Measurements from ENCODE around the gene AATK. TPM values are rescaled to one million over a fixed set of nuclear protein-coding genes. Genes with fewer than 3 reads are reported as not detected.

Gene AATK
- total RNA-seq, 1 experiment from 2014 or later = not detected

GRCh38 chr17:81102352-81102751 lies 63.7 kb downstream of the AATK start:
- peaks cover 5% of the 10 kb centered on the region for H3K4me1 Mint-ChIP-seq (ENCODE audit: low read depth, unreplicated experiment)
- BruUV-seq (replicated peaks) = no TSS peak
- H3K27ac Mint-ChIP-seq (ENCODE audit: unreplicated experiment) = no peak overlapping the region
- CTCF ChIA-PET = interaction anchor here (1.2 to 1.6 kb wide), 5 partner anchors 53 to 118 kb away, joined by 3 to 5 read pairs (median 4); no protein-coding TSS in a partner anchor
- H3K9me3 Mint-ChIP-seq (ENCODE audit: low read depth, unreplicated experiment) = no peaks in the 10 kb centered on the region
- H3K4me3 Mint-ChIP-seq (ENCODE audit: low read depth, unreplicated experiment) = no peak overlapping the region
- no peak for DNase-seq
- H3K36me3 Mint-ChIP-seq (ENCODE audit: insufficient read depth, unreplicated experiment) = peaks cover 39% of the 10 kb centered on the region
- no peak for TF ChIP-seq CTCF (IDR thresholded peaks at IDR 0.05; ENCODE audit: unreplicated experiment)
- no peaks in the 10 kb centered on the region for H3K27me3 Mint-ChIP-seq (ENCODE audit: unreplicated experiment)
- intact Hi-C loops (cut with micrococcal nuclease; ENCODE audit: unreplicated experiment) = loop anchor here (5.0 kb wide), 1 partner anchor 115 kb away; no protein-coding TSS in a partner anchor

- Mint-ChIP-seq H3K4me3 (ENCODE audit: low read depth, unreplicated experiment) (no peak overlapping the region), H3K36me3 (ENCODE audit: insufficient read depth, unreplicated experiment) (peaks cover 39% of the 10 kb centered on the region), H3K4me1 (ENCODE audit: low read depth, unreplicated experiment) (peaks cover 11% of the 10 kb centered on the region), H3K9me3 (ENCODE audit: low read depth, unreplicated experiment) (no peaks in the 10 kb centered on the region), H3K27ac (ENCODE audit: unreplicated experiment) (no peak overlapping the region), H3K27me3 (ENCODE audit: unreplicated experiment) (no peaks in the 10 kb centered on the region)
- DNase-seq = peak; percentile 93
- BruUV-seq (replicated peaks) = no TSS peak
- TF ChIP-seq CTCF (IDR thresholded peaks at IDR 0.05; ENCODE audit: unreplicated experiment) = peak; percentile 100
- intact Hi-C loops (cut with micrococcal nuclease; ENCODE audit: unreplicated experiment) = loop anchor here (5.0 kb wide), 1 partner anchor 114 kb away; no protein-coding TSS in a partner anchor
- CTCF ChIA-PET = interaction anchor here (0.6 to 1.6 kb wide), 6 partner anchors 36 to 118 kb away, joined by 3 to 5 read pairs (median 4); no protein-coding TSS in a partner anchor
Observed at GRCh38 chr17:81101614-81102306, 64.3 kb downstream of the AATK start.

GRCh38 chr17:81100668-81101067 lies 65.4 kb downstream of the AATK start:
- intact Hi-C loops (cut with micrococcal nuclease; ENCODE audit: unreplicated experiment) = loop anchor here (5.0 kb wide), 1 partner anchor 113 kb away; no protein-coding TSS in a partner anchor

GRCh38 chr17:81099888-81100287 lies 66.1 kb downstream of the AATK start:
- H3K36me3 Mint-ChIP-seq (ENCODE audit: insufficient read depth, unreplicated experiment) = peaks cover 37% of the 10 kb centered on the region
- no peak for DNase-seq
- CTCF ChIA-PET = no interaction called here
- intact Hi-C loops (cut with micrococcal nuclease; ENCODE audit: unreplicated experiment) = loop anchor here (5.0 kb wide), 3 partner anchors 58 to 113 kb away; no protein-coding TSS in a partner anchor
- no peak for TF ChIP-seq CTCF (IDR thresholded peaks at IDR 0.05; ENCODE audit: unreplicated experiment)
- no peak overlapping the region for H3K27ac Mint-ChIP-seq (ENCODE audit: unreplicated experiment)
- H3K27me3 Mint-ChIP-seq (ENCODE audit: unreplicated experiment) = no peaks in the 10 kb centered on the region
- BruUV-seq (replicated peaks) = no TSS peak
- H3K9me3 Mint-ChIP-seq (ENCODE audit: low read depth, unreplicated experiment) = no peaks in the 10 kb centered on the region
- H3K4me1 Mint-ChIP-seq (ENCODE audit: low read depth, unreplicated experiment) = peaks cover 24% of the 10 kb centered on the region
- H3K4me3 Mint-ChIP-seq (ENCODE audit: low read depth, unreplicated experiment) = no peak overlapping the region

More at GRCh38 chr17:81100668-81101067, 65.4 kb downstream of the AATK start:
- no TSS peak for BruUV-seq (replicated peaks)
- peaks cover 36% of the 10 kb centered on the region for H3K36me3 Mint-ChIP-seq (ENCODE audit: insufficient read depth, unreplicated experiment)
- H3K4me3 Mint-ChIP-seq (ENCODE audit: low read depth, unreplicated experiment) = no peak overlapping the region
- H3K4me1 Mint-ChIP-seq (ENCODE audit: low read depth, unreplicated experiment) = peaks cover 22% of the 10 kb centered on the region
- H3K9me3 Mint-ChIP-seq (ENCODE audit: low read depth, unreplicated experiment) = no peaks in the 10 kb centered on the region
- no peak for TF ChIP-seq CTCF (IDR thresholded peaks at IDR 0.05; ENCODE audit: unreplicated experiment)
- DNase-seq = no peak
- no peaks in the 10 kb centered on the region for H3K27me3 Mint-ChIP-seq (ENCODE audit: unreplicated experiment)
- CTCF ChIA-PET = no interaction called here
- H3K27ac Mint-ChIP-seq (ENCODE audit: unreplicated experiment) = no peak overlapping the region
